WTC11 (cell line): ENCODE data around the gene MREG. TPM values are rescaled to one million over a fixed set of nuclear protein-coding genes. Genes with fewer than 3 reads are reported as not detected.

Experiments used
- ATAC-seq: fragments of 200-7000 bp; cut with Tn5 transposase; 2 replicates; pipeline ENCODE4 v1.10.0; 2021; ENCODE audit warnings: mild to moderate bottlenecking, moderate library complexity
- CTCF ChIA-PET: fragments of 300-600 bp; sonication (Branson Sonifier 250); formaldehyde crosslinking; loops from one replicate; lab custom pipeline; 2021; ENCODE audit warnings: antibody characterized with exemption; lab: Charles Lee
- POLR2A ChIA-PET: fragments of 350-600 bp; sonication (Branson Sonifier 250); formaldehyde crosslinking; loops from one replicate; lab custom pipeline; 2021; ENCODE audit warnings: antibody characterized with exemption; lab: Charles Lee
- DNase-seq: peaks from one replicate; pipeline ENCODE4 v3.0.0; 2021; ENCODE audit warnings: low spot score
- H3K27ac Mint-ChIP-seq: 2 replicates; pipeline ENCODE4 v1.8.0; 2021; ENCODE audit warnings: mixed read lengths
- H3K27me3 Mint-ChIP-seq: 2 replicates; pipeline ENCODE4 v1.8.0; 2021; ENCODE audit warnings: low read depth, mild to moderate bottlenecking, moderate library complexity, mixed read lengths
- H3K36me3 Mint-ChIP-seq: 2 replicates; pipeline ENCODE4 v1.8.0; 2021; ENCODE audit warnings: mixed read lengths
- H3K4me1 Mint-ChIP-seq: 2 replicates; pipeline ENCODE4 v1.8.0; 2022; ENCODE audit warnings: mixed read lengths
- H3K4me3 Mint-ChIP-seq: 2 replicates; pipeline ENCODE4 v1.8.0; 2021; ENCODE audit warnings: mild to moderate bottlenecking, moderate library complexity, mixed read lengths
- H3K9me3 Mint-ChIP-seq: 2 replicates; pipeline ENCODE4 v1.8.0; 2021; ENCODE audit warnings: mixed read lengths
- AFF4 ChIP-seq: sonication (generic); formaldehyde crosslinking; IDR thresholded peaks from 2 replicates; pipeline ENCODE4 v1.8.1; 2023; ENCODE audit warnings: mild to moderate bottlenecking, missing genetic modification reagents, borderline replicate concordance
- ARID4B ChIP-seq: sonication (generic); formaldehyde crosslinking; IDR thresholded peaks from 2 replicates; pipeline ENCODE4 v1.8.0; 2023; ENCODE audit warnings: missing genetic modification reagents, mild to moderate bottlenecking, borderline replicate concordance
- ATF2 ChIP-seq: sonication (generic); formaldehyde crosslinking; IDR thresholded peaks from 2 replicates; pipeline ENCODE4 v1.8.1; 2022; ENCODE audit warnings: low read depth, missing genetic modification reagents, borderline replicate concordance
- CBFB ChIP-seq: sonication (generic); formaldehyde crosslinking; IDR thresholded peaks from 2 replicates; pipeline ENCODE4 v1.8.1; 2022; ENCODE audit warnings: mild to moderate bottlenecking, low read depth, missing genetic modification reagents
- CREB1 ChIP-seq: sonication (generic); formaldehyde crosslinking; IDR thresholded peaks from 2 replicates; pipeline ENCODE4 v1.8.0; 2023; ENCODE audit warnings: mild to moderate bottlenecking, missing genetic modification reagents
- ETV6 ChIP-seq: sonication (generic); formaldehyde crosslinking; IDR thresholded peaks from 2 replicates; pipeline ENCODE4 v1.8.1; 2022; ENCODE audit warnings: mild to moderate bottlenecking, missing genetic modification reagents
- HMGA2 ChIP-seq: fragments of 250-450 bp; sonication (Bioruptor Pico); IDR thresholded peaks from 2 replicates; pipeline ENCODE4 v1.4.0; 2021; ENCODE audit warnings: mild to moderate bottlenecking, moderate library complexity
- SMAD3 ChIP-seq: sonication (generic); formaldehyde crosslinking; IDR thresholded peaks from 2 replicates; pipeline ENCODE4 v1.8.0; 2022; ENCODE audit warnings: missing genetic modification reagents, mild to moderate bottlenecking, borderline replicate concordance
- SP1 ChIP-seq: sonication (generic); formaldehyde crosslinking; conservative IDR thresholded peaks from 2 replicates; pipeline ENCODE4 v1.8.1; 2022; ENCODE audit warnings: missing genetic modification reagents
- TCF7 ChIP-seq: sonication (generic); formaldehyde crosslinking; IDR thresholded peaks from 2 replicates; pipeline ENCODE4 v1.8.0; 2022; ENCODE audit warnings: mild to moderate bottlenecking, low read depth, missing genetic modification reagents, moderate library complexity
- USF1 ChIP-seq: sonication (generic); formaldehyde crosslinking; IDR thresholded peaks from 2 replicates; pipeline ENCODE4 v1.8.0; 2022; ENCODE audit warnings: mild to moderate bottlenecking, missing genetic modification reagents
- ZBTB43 ChIP-seq: sonication (generic); formaldehyde crosslinking; IDR thresholded peaks from 2 replicates; pipeline ENCODE4 v1.8.1; 2023; ENCODE audit warnings: mild to moderate bottlenecking, missing genetic modification reagents
- ZNF423 ChIP-seq: fragments of 250-450 bp; sonication (Bioruptor Pico); IDR thresholded peaks from 2 replicates; pipeline ENCODE4 v2.1.2; 2022; ENCODE audit warnings: mild to moderate bottlenecking, moderate library complexity
- total RNA-seq: library from RNA; stranded (reverse); gene quantifications from 3 replicates; pipeline ENCODE4 v1.2.3, GENCODE V29; 2021

The MREG gene
- total RNA-seq, 1 experiment from 2014 or later: 23.8 TPM

GRCh38 chr2:215952860-215953637, 60.3 kb downstream of the MREG start:
- DNase-seq (no peak), ATAC-seq (no peak)
- H3K9me3 Mint-ChIP-seq: peaks cover 4% of the 10 kb centered on the region
- CTCF ChIA-PET: no interaction called here
- H3K36me3 Mint-ChIP-seq: peaks cover 3% of the 10 kb centered on the region; the same call in 1 of the 2 replicates
- H3K4me1 Mint-ChIP-seq: peaks cover 7% of the 10 kb centered on the region
- no peak for TF ChIP-seq HMGA2 (CRISPR knock-in tag)
- no peak for TF ChIP-seq SMAD3
- no peak for TF ChIP-seq AFF4 (CRISPR knock-in tag)
- no peak for TF ChIP-seq ETV6 (CRISPR knock-in tag)
- TF ChIP-seq SP1: no peak
- TF ChIP-seq ZNF423 (CRISPR knock-in tag): no peak
- TF ChIP-seq TCF7 (CRISPR knock-in tag): no peak
- TF ChIP-seq CREB1 (CRISPR knock-in tag): no peak
- no peak for TF ChIP-seq ATF2
- no peak for TF ChIP-seq ARID4B (CRISPR knock-in tag)
- no peak for TF ChIP-seq ZBTB43 (CRISPR knock-in tag)
- TF ChIP-seq CBFB (CRISPR knock-in tag): no peak
- TF ChIP-seq USF1 (CRISPR knock-in tag): no peak
- no peak overlapping the region for H3K27ac Mint-ChIP-seq
- H3K27me3 Mint-ChIP-seq: no peaks in the 10 kb centered on the region
- no peak overlapping the region for H3K4me3 Mint-ChIP-seq
- POLR2A ChIA-PET: no interaction called here
